NB4 (cell line): ENCODE data around the gene SYT11.
A peak's percentile ranks its signal among the peaks of the same experiment; 100 is the strongest.

Source experiments
- CTCF ChIP-seq: IDR thresholded peaks from one replicate; pipeline ENCODE4 v1.5.1; 2012; ENCODE audit warnings: low read depth, low read length
- MAX ChIP-seq: IDR thresholded peaks from 2 replicates; pipeline ENCODE4 v1.6.1; 2011; ENCODE audit warnings: low read depth, low read length
- POLR2A ChIP-seq: IDR thresholded peaks from 2 replicates; pipeline ENCODE4 v1.6.1; 2011; ENCODE audit warnings: mild to moderate bottlenecking; ENCODE audit not compliant: insufficient read length; ENCODE audit errors: extremely low read depth

GRCh38 chr1:155893389-155894142 lies 34.2 kb downstream of the SYT11 start:
- TF ChIP-seq CTCF: no peak
- peak; percentile 87 for TF ChIP-seq MAX
- no peak for TF ChIP-seq POLR2A
